ENCODE measurements around the gene EFHD2. TPM values are rescaled to one million over a fixed set of nuclear protein-coding genes. Genes with fewer than 3 reads are reported as not detected.

EFHD2 gene
- total and polyA plus RNA-seq, 2 of the 8 experiments (the other 6 are each of a cell fraction or from before 2014, with no cell fraction given): 24.4 to 25.1 TPM

DNA sequence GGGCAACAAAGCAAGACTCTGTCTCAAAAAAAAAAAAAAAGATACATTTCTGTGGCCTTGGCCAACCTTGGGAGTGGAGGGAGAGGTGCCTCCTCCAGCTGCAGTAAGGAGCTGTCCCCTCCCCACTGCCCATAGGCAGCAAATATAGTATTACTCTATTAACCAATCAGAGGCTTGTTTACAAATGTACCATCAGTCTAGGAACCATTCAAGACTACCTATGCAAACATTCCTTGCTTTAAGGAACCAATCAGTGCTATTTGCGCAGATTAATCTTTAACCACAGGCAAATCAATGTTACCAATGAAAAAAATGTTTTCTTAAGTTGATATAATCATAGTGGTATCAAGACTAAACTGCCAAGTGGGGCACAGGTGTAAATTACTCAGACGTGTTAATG is 47.9 kb downstream of the EFHD2 start:
- no peak overlapping the region for H3K4ac ChIP-seq (replicated peaks; ENCODE audit: insufficient read length, low read depth, low read length)
- H3K4me1 ChIP-seq (replicated peaks in 1 of 4; ENCODE audit: control insufficient read depth in 3 of 4, insufficient read depth in 4 of 4, low read length in 3 of 4): no peaks in the 10 kb centered on the region
- H3K4me3 ChIP-seq (ENCODE audit: extremely low read depth in 1 of 4, insufficient read depth in 2 of 4, low read depth in 3 of 4, low read length in 4 of 4): no peak overlapping the region
- H2AFZ ChIP-seq (ENCODE audit: low read length): no peak overlapping the region
- TF ChIP-seq HDAC2 (IDR thresholded peaks at IDR 0.05; ENCODE audit: borderline replicate concordance in 1 of 2, low read depth in 2 of 2, low read length in 2 of 2) (no peak), RXRA (IDR thresholded peaks at IDR 0.05; ENCODE audit: insufficient read depth, low read depth, low read length) (no peak), POU5F1 (IDR thresholded peaks at IDR 0.05; ENCODE audit: low read depth, low read length) (no peak), HDAC6 (IDR thresholded peaks at IDR 0.05; ENCODE audit: low read depth, low read length) (no peak), CBX8 (IDR thresholded peaks at IDR 0.05; ENCODE audit: borderline replicate concordance, low read depth, low read length) (no peak), BACH1 (IDR thresholded peaks at IDR 0.05; ENCODE audit: low read length) (no peak)
- H4K5ac ChIP-seq (ENCODE audit: insufficient read length, low read depth, low read length): no peak overlapping the region
- no peaks in the 10 kb centered on the region for H3K27me3 ChIP-seq (replicated peaks in 1 of 4; ENCODE audit: control insufficient read depth in 3 of 4, extremely low read depth in 1 of 4, insufficient read depth in 3 of 4, low read length in 3 of 4)
- H3K23ac ChIP-seq (ENCODE audit: insufficient read length): no peak overlapping the region
- H4K20me1 ChIP-seq (replicated peaks in 1 of 2; ENCODE audit: control insufficient read depth in 1 of 2, insufficient read depth in 2 of 2, low read length in 2 of 2): no peaks in the 10 kb centered on the region
- no peak overlapping the region for H2AK5ac ChIP-seq (ENCODE audit: low read depth, low read length)
- H3K56ac ChIP-seq (replicated peaks; ENCODE audit: insufficient read length, low read depth, low read length): no peak overlapping the region
- no peak for DNase-seq (ENCODE audit: low read depth in 1 of 2, low spot score in 2 of 2)
- no peak overlapping the region for H4K8ac ChIP-seq (ENCODE audit: extremely low read depth, insufficient read depth, low read length)
- 91% methylated on average over 2 of the region's 2 CpGs; no CpG with 5 or more reads in 1 of the 2 experiments for WGBS, 2 experiments (ENCODE audit: extremely low coverage in 1 of 2, insufficient coverage in 1 of 2, insufficient read length in 1 of 2, insufficient replicate concordance in 2 of 2, low coverage in 1 of 2, low lambda C conversion rate in 2 of 2, missing lambda C conversion rate in 1 of 2)
- no peak overlapping the region for H3K9ac ChIP-seq (replicated peaks in 1 of 4; ENCODE audit: extremely low read depth in 1 of 4, low read depth in 3 of 4, low read length in 3 of 4)
- no peak overlapping the region for H2BK20ac ChIP-seq (ENCODE audit: low read length)
- H3K23me2 ChIP-seq (ENCODE audit: low read depth, low read length): no peaks in the 10 kb centered on the region
- H3K79me1 ChIP-seq (ENCODE audit: low read depth, low read length): no peaks in the 10 kb centered on the region
- H3K27ac ChIP-seq (ENCODE audit: low read depth, low read length): no peak overlapping the region
- FAIRE-seq: no peak
- H2BK120ac ChIP-seq (replicated peaks; ENCODE audit: low read depth, low read length): no peak overlapping the region
- H3K79me2 ChIP-seq (ENCODE audit: control insufficient read depth in 1 of 2, insufficient read depth in 2 of 2, low read length in 2 of 2): no peaks in the 10 kb centered on the region
- no peak overlapping the region for H4K91ac ChIP-seq (replicated peaks; ENCODE audit: insufficient read length, low read length)
- no peak overlapping the region for H2BK15ac ChIP-seq (ENCODE audit: low read length)
- no peak overlapping the region for H2BK5ac ChIP-seq (ENCODE audit: low read depth, low read length)
- no peaks in the 10 kb centered on the region for H3K36me3 ChIP-seq (ENCODE audit: control insufficient read depth in 2 of 4, insufficient read depth in 4 of 4, low read length in 3 of 4)
- no peak overlapping the region for H3K18ac ChIP-seq (ENCODE audit: extremely low read depth, low read length)
- H3K14ac ChIP-seq (ENCODE audit: insufficient read length): no peak overlapping the region
- CTCF ChIA-PET (ENCODE audit: partially characterized antibody): no interaction called here
- no peak overlapping the region for H2BK12ac ChIP-seq (ENCODE audit: low read depth, low read length)
- POLR2A ChIA-PET (ENCODE audit: partially characterized antibody): no interaction called here
- H3K4me2 ChIP-seq (ENCODE audit: insufficient read depth in 1 of 2, low read depth in 2 of 2, low read length in 2 of 2): no peak overlapping the region
- no peaks in the 10 kb centered on the region for H3K9me3 ChIP-seq (ENCODE audit: insufficient read depth in 2 of 2, low read depth in 1 of 2, low read length in 1 of 2)

All from H1 (cell line).